OCI-LY1 (cell line): ENCODE measurements around the gene SKAP2.

ENCODE experiments used
- H2AFZ ChIP-seq: fragments of 200-600 bp; sonication (generic), shearing (Covaris generic); 2 replicates; pipeline ENCODE4 v1.6.0; 2014; ENCODE audit warnings: antibody characterized with exemption, mild to moderate bottlenecking, low read length
- H3F3A ChIP-seq: fragments of 200-600 bp; sonication (generic), shearing (Covaris generic); 2 replicates; pipeline ENCODE4 v1.6.0; 2014; ENCODE audit warnings: mild to moderate bottlenecking, antibody characterized with exemption, low read length, moderate library complexity; ENCODE audit not compliant: insufficient read depth
- H3K27ac ChIP-seq: fragments of 200-600 bp; sonication (generic); 2 replicates; pipeline ENCODE4 v1.5.1; 2014; ENCODE audit warnings: low read length, mixed run types, mild to moderate bottlenecking, low read depth; ENCODE audit not compliant: poor library complexity, severe bottlenecking
- H3K27me3 ChIP-seq: fragments of 200-600 bp; sonication (generic); 2 replicates; pipeline ENCODE4 v1.6.0; 2014; ENCODE audit warnings: antibody characterized with exemption, mild to moderate bottlenecking, low read length, moderate library complexity; ENCODE audit not compliant: insufficient read depth
- H3K36me3 ChIP-seq: fragments of 200-600 bp; sonication (generic); 2 replicates; pipeline ENCODE4 v1.6.1; 2014; ENCODE audit warnings: mild to moderate bottlenecking, antibody characterized with exemption, low read length, moderate library complexity, mixed read lengths; ENCODE audit not compliant: insufficient read depth
- H3K4me1 ChIP-seq: fragments of 200-600 bp; sonication (generic); 2 replicates; pipeline ENCODE4 v1.5.1; 2014; ENCODE audit warnings: mild to moderate bottlenecking, low read length, moderate library complexity; ENCODE audit not compliant: insufficient read depth, severe bottlenecking
- H3K4me2 ChIP-seq: fragments of 200-600 bp; sonication (generic), shearing (Covaris generic); 2 replicates; pipeline ENCODE4 v1.6.1; 2014; ENCODE audit warnings: low read length
- H3K4me3 ChIP-seq: fragments of 200-600 bp; sonication (generic); 2 replicates; pipeline ENCODE4 v1.5.1; 2014; ENCODE audit warnings: low read length, low read depth, mild to moderate bottlenecking, mixed read lengths; ENCODE audit not compliant: poor library complexity, severe bottlenecking
- H3K79me2 ChIP-seq: fragments of 200-600 bp; shearing (Covaris generic); 2 replicates; pipeline ENCODE4 v1.6.1; 2016; ENCODE audit warnings: mixed run types, low read length, mixed read lengths; ENCODE audit not compliant: insufficient read depth
- H3K9ac ChIP-seq: fragments of 200-600 bp; sonication (generic), shearing (Covaris generic); 2 replicates; pipeline ENCODE4 v1.6.1; 2014; ENCODE audit warnings: mild to moderate bottlenecking, low read length, mixed read lengths
- H3K9me2 ChIP-seq: fragments of 200-600 bp; sonication (generic), shearing (Covaris generic); 2 replicates; pipeline ENCODE4 v1.6.1; 2014; ENCODE audit warnings: low read depth, mild to moderate bottlenecking, low read length, mixed read lengths
- H3K9me3 ChIP-seq: fragments of 200-600 bp; shearing (Covaris generic); 2 replicates; pipeline ENCODE4 v1.6.1; 2014; ENCODE audit warnings: low read length, mixed read lengths
- H4K20me1 ChIP-seq: fragments of 200-600 bp; sonication (generic), shearing (Covaris generic); 2 replicates; pipeline ENCODE4 v1.6.0; 2016; ENCODE audit warnings: mild to moderate bottlenecking, low read length; ENCODE audit not compliant: insufficient read depth
- CTCF ChIP-seq: fragments of 200-600 bp; sonication (generic), shearing (Covaris generic); IDR thresholded peaks from 2 replicates; pipeline ENCODE4 v1.5.1; 2017; ENCODE audit warnings: mild to moderate bottlenecking, antibody characterized with exemption, low read length, moderate library complexity, mixed read lengths
- EZH2 ChIP-seq: fragments of 200-600 bp; sonication (generic), shearing (Covaris generic); IDR thresholded peaks from 2 replicates; pipeline ENCODE4 v1.8.0; 2017; ENCODE audit warnings: borderline replicate concordance, mixed run types, mild to moderate bottlenecking, antibody characterized with exemption, low read length, moderate library complexity, mixed read lengths

Gene SKAP2

GRCh38 chr7:26625286-26625685, 239.1 kb downstream of the SKAP2 start:
- no peak overlapping the region for H3K27ac ChIP-seq
- H3F3A ChIP-seq = no peaks in the 10 kb centered on the region
- H3K4me1 ChIP-seq = no peaks in the 10 kb centered on the region
- H3K9me3 ChIP-seq = no peaks in the 10 kb centered on the region
- no peaks in the 10 kb centered on the region for H3K9me2 ChIP-seq
- no peaks in the 10 kb centered on the region for H3K79me2 ChIP-seq
- H3K4me3 ChIP-seq = no peak overlapping the region
- H3K4me2 ChIP-seq = no peak overlapping the region
- no peak overlapping the region for H2AFZ ChIP-seq
- H3K36me3 ChIP-seq = no peaks in the 10 kb centered on the region
- TF ChIP-seq EZH2 (no peak), CTCF (no peak)
- no peak overlapping the region for H3K9ac ChIP-seq
- no peaks in the 10 kb centered on the region for H4K20me1 ChIP-seq
- 0 out of 2 replicates have a peak, but pooled peaks cover 12% of the 10 kb centered on the region for H3K27me3 ChIP-seq

GRCh38 chr7:26624839-26625238, 239.6 kb downstream of the SKAP2 start:
- H4K20me1 ChIP-seq = no peaks in the 10 kb centered on the region
- TF ChIP-seq CTCF (no peak), EZH2 (no peak)
- H3K36me3 ChIP-seq = no peaks in the 10 kb centered on the region
- H3F3A ChIP-seq = no peaks in the 10 kb centered on the region
- no peak overlapping the region for H3K9ac ChIP-seq
- no peak overlapping the region for H3K4me2 ChIP-seq
- 0 out of 2 replicates have a peak, but pooled peaks cover 12% of the 10 kb centered on the region for H3K27me3 ChIP-seq
- no peaks in the 10 kb centered on the region for H3K9me2 ChIP-seq
- no peaks in the 10 kb centered on the region for H3K9me3 ChIP-seq
- H3K27ac ChIP-seq = no peak overlapping the region
- H3K4me3 ChIP-seq = no peak overlapping the region
- H2AFZ ChIP-seq = no peak overlapping the region
- no peaks in the 10 kb centered on the region for H3K79me2 ChIP-seq
- H3K4me1 ChIP-seq = no peaks in the 10 kb centered on the region

GRCh38 chr7:26624431-26624830, 240.0 kb downstream of the SKAP2 start:
- no peaks in the 10 kb centered on the region for H3K4me1 ChIP-seq
- H3K27ac ChIP-seq = no peak overlapping the region
- no peak overlapping the region for H3K9ac ChIP-seq
- no peak overlapping the region for H3K4me3 ChIP-seq
- H3K27me3 ChIP-seq = 0 out of 2 replicates have a peak, but pooled peaks cover 12% of the 10 kb centered on the region
- H4K20me1 ChIP-seq = no peaks in the 10 kb centered on the region
- TF ChIP-seq CTCF (no peak), EZH2 (no peak)
- no peaks in the 10 kb centered on the region for H3K9me2 ChIP-seq
- H3F3A ChIP-seq = no peaks in the 10 kb centered on the region
- H3K9me3 ChIP-seq = no peaks in the 10 kb centered on the region
- no peak overlapping the region for H3K4me2 ChIP-seq
- H3K79me2 ChIP-seq = no peaks in the 10 kb centered on the region
- H3K36me3 ChIP-seq = no peaks in the 10 kb centered on the region
- H2AFZ ChIP-seq = no peak overlapping the region
